HFFc6 (cell line): ENCODE data around the gene ARHGAP19. TPM values are rescaled to one million over a fixed set of nuclear protein-coding genes. Genes with fewer than 3 reads are reported as not detected.
A peak's percentile ranks its signal among the peaks of the same experiment; 100 is the strongest.

Experiments
- DNase-seq: peaks from one replicate; pipeline ENCODE4 v3.0.0-alpha.2; 2018
- H3K27ac Mint-ChIP-seq: 2 replicates; pipeline ENCODE4 v1.8.0; 2020; ENCODE audit warnings: mild to moderate bottlenecking, mixed read lengths
- H3K27me3 Mint-ChIP-seq: 2 replicates; pipeline ENCODE4 v1.8.0; 2021; ENCODE audit warnings: mild to moderate bottlenecking, moderate library complexity, mixed read lengths; ENCODE audit not compliant: insufficient read depth
- H3K36me3 Mint-ChIP-seq: 2 replicates; pipeline ENCODE4 v1.8.0; 2021; ENCODE audit warnings: low read depth, mixed read lengths
- H3K4me1 Mint-ChIP-seq: 2 replicates; pipeline ENCODE4 v1.8.0; 2020; ENCODE audit warnings: low read depth, mixed read lengths
- H3K4me3 Mint-ChIP-seq: 2 replicates; pipeline ENCODE4 v1.8.0; 2020; ENCODE audit warnings: mild to moderate bottlenecking, moderate library complexity, mixed read lengths
- H3K9me3 Mint-ChIP-seq: 2 replicates; pipeline ENCODE4 v1.8.0; 2020; ENCODE audit warnings: mild to moderate bottlenecking, mixed read lengths
- total RNA-seq, 6 experiments: library from RNA; stranded (reverse); fragmentation: NEBNext Ultra II Directional; extraction: Animal tissue kit (Norgen Biotek cat#: 25700); gene quantifications; 2 replicates in 1 of 6; 3 replicates in 5 of 6; pipeline ENCODE4 v1.2.3, GENCODE V29; 2021
- TF ChIP-seq, protein P1 (sequence below): fragments of 200-600 bp; sonication (generic); IDR thresholded peaks from 2 replicates; pipeline ENCODE4 v1.5.0; 2021; ENCODE audit warnings: antibody characterized with exemption, mild to moderate bottlenecking

The ARHGAP19 gene
- total RNA-seq, 6 experiments from 2014 or later: 5.2 to 12.3 (median 10.2) TPM

DNA sequence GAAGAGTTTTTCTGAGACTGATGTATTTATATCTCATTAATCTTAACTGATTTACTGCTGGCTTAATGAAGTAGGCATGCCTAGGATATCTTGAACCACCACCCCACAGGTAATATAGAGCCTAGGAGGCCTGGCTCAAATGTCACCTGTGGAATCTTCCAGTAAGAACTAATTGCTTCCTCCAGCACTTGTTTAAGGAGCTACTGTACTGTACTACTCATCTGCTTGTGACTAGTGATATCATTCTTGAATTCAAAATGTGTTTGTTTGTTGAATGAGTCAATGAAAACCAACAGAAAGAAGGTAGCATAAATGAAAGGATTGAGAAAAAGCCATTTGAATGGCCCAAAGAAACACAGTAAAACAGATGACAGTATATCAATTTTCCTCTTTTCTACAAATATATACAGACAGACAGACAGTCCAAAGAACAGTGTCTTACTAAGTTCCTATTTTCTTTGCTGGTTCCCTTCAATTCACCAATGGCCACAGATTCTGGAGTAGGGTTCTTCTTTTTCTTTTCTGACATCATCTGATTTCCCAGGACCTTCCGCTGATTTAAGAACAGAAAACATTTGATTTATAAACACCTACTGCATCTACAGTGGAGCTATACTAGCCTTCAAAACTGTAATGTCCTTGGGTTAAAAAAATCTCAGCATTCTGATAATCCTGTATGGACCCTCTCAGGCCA lies 63.0 kb downstream of the ARHGAP19 start:
- Mint-ChIP-seq H3K27me3 (no peaks in the 10 kb centered on the region), H3K9me3 (no peaks in the 10 kb centered on the region), H3K27ac (peak overlapping the region; percentile 33), H3K4me1 (peaks cover 30% of the 10 kb centered on the region), H3K36me3 (0 out of 2 replicates have a peak, but pooled peaks cover 8% of the 10 kb centered on the region), H3K4me3 (no peak overlapping the region)
- TF ChIP-seq, protein P1, sequence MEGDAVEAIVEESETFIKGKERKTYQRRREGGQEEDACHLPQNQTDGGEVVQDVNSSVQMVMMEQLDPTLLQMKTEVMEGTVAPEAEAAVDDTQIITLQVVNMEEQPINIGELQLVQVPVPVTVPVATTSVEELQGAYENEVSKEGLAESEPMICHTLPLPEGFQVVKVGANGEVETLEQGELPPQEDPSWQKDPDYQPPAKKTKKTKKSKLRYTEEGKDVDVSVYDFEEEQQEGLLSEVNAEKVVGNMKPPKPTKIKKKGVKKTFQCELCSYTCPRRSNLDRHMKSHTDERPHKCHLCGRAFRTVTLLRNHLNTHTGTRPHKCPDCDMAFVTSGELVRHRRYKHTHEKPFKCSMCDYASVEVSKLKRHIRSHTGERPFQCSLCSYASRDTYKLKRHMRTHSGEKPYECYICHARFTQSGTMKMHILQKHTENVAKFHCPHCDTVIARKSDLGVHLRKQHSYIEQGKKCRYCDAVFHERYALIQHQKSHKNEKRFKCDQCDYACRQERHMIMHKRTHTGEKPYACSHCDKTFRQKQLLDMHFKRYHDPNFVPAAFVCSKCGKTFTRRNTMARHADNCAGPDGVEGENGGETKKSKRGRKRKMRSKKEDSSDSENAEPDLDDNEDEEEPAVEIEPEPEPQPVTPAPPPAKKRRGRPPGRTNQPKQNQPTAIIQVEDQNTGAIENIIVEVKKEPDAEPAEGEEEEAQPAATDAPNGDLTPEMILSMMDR: no peak
- peak; percentile 28 for DNase-seq

- H3K9me3 Mint-ChIP-seq: no peaks in the 10 kb centered on the region
- TF ChIP-seq, protein P1: no peak
Measured at GRCh38 chr10:97228775-97229157, 63.7 kb downstream of the ARHGAP19 start.

GRCh38 chr10:97228130-97228774 lies 64.2 kb downstream of the ARHGAP19 start:
- Mint-ChIP-seq H3K9me3 (no peaks in the 10 kb centered on the region), H3K4me3 (no peak overlapping the region), H3K27me3 (no peaks in the 10 kb centered on the region; the same call in 1 of the 2 replicates), H3K36me3 (0 out of 2 replicates have a peak, but pooled peaks cover 8% of the 10 kb centered on the region), H3K27ac (no peak overlapping the region), H3K4me1 (peaks cover 30% of the 10 kb centered on the region)
- TF ChIP-seq, protein P1: no peak
- DNase-seq: no peak

More at GRCh38 chr10:97228775-97229157, 63.7 kb downstream of the ARHGAP19 start:
- H3K4me3 Mint-ChIP-seq: no peak overlapping the region
- H3K4me1 Mint-ChIP-seq: peaks cover 30% of the 10 kb centered on the region
- no peaks in the 10 kb centered on the region for H3K27me3 Mint-ChIP-seq
- H3K36me3 Mint-ChIP-seq: 0 out of 2 replicates have a peak, but pooled peaks cover 8% of the 10 kb centered on the region
- DNase-seq: no peak
- 0 out of 2 replicates have a peak overlapping the region, but pooled peaks have one; percentile 6 for H3K27ac Mint-ChIP-seq

GRCh38 chr10:97226398-97226797 lies 66.0 kb downstream of the ARHGAP19 start:
- TF ChIP-seq, protein P1: no peak
- Mint-ChIP-seq H3K27me3 (no peaks in the 10 kb centered on the region; the same call in 1 of the 2 replicates), H3K9me3 (no peaks in the 10 kb centered on the region), H3K36me3 (0 out of 2 replicates have a peak, but pooled peaks cover 8% of the 10 kb centered on the region), H3K4me3 (no peak overlapping the region), H3K27ac (no peak overlapping the region), H3K4me1 (peaks cover 30% of the 10 kb centered on the region)
- DNase-seq: no peak

- no peaks in the 10 kb centered on the region; the same call in 1 of the 2 replicates for H3K27me3 Mint-ChIP-seq
- no peak for DNase-seq
- H3K4me1 Mint-ChIP-seq: peaks cover 21% of the 10 kb centered on the region
- H3K36me3 Mint-ChIP-seq: peaks cover 13% of the 10 kb centered on the region; the same call in 1 of the 2 replicates
- no peak overlapping the region for H3K4me3 Mint-ChIP-seq
- no peaks in the 10 kb centered on the region for H3K9me3 Mint-ChIP-seq
- TF ChIP-seq, protein P1: no peak
- H3K27ac Mint-ChIP-seq: peak overlapping the region; percentile 11; the same call in 1 of the 2 replicates
Measured at GRCh38 chr10:97224483-97225435, 67.7 kb downstream of the ARHGAP19 start.
